HG02885 (cell line): Measurements from ENCODE around the gene C9.
A peak's percentile ranks its signal among the peaks of the same experiment; 100 is the strongest.
"Not testable (repeated sequence)": the region's sequence is repeated elsewhere in the genome, so short reads cannot be mapped to it uniquely, and the experiment has no call there.

Experiments used
- ATAC-seq: cut with Tn5 transposase; IDR thresholded peaks from one replicate; pipeline ENCODE4 v1.9.1; 2021; ENCODE audit warnings: mild to moderate bottlenecking; ENCODE audit not compliant: unreplicated experiment, poor library complexity

The C9 gene

DNA sequence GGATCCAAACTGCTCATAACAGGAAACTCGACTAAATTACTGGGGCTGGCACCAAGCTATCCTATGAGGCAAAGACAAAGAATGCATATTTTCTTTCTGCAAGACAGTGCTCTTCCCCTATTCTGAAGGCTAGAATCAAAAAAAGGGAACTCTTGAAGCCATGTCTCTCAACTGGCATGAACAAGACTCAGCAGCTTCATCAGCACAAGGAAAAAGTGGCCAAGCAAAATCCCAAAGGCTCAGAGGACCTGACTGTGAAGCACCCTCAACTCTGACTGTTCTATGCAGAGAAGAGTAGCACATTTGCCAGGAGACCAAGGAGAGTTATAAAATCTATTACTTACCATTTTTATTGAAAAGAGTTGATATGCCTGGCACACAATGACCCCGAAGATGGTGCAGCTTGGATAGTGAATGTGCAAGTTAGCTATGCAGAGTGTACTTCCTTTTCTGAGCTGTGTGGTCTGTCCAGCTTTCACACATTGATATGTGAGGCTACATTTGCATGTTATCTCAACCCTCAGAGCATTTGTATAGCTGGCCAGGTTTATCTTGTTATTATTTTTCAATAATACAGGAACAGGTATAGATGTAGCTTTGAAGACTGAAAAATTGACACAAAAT lies 94.0 kb downstream of the C9 start:
- ATAC-seq, result peak; percentile 61

DNA sequence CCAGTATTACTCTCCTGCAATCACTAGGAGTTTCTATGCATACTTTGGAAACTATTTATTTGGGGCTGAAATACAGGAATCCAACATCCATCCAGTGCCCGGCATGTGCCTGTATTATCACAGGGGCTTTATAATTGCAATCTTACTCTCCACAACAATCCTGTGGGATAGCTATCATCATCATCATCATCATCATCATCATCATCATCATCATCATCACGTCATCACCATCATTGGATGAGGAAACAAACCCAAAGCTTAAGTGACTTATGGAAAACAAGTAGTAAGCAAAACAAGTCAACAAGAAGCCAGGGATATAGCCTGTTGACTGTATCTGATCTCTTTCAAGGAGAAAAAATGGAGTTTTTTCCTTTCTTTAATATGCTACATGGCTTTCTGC lies 97.1 kb downstream of the C9 start:
- no peak for ATAC-seq

DNA sequence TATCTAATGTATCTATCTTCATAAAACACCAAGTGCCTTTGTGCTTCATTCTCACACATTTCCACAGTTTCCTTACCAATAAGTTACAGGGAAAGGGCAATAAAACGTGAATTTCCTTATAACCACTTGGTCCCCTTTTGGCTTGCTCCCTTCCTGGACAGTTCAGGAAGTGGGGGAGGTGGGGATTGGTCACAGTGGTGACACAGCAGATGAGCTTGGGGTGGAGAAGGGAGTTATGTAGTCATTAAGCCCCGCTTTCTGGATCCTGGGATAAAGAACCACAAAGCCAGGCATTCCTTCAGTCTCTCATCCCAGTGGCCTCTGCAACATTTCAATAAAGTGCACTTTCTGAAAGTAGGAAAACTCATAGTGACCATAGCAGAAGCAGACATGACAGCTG lies 97.9 kb downstream of the C9 start:
- no peak for ATAC-seq

DNA sequence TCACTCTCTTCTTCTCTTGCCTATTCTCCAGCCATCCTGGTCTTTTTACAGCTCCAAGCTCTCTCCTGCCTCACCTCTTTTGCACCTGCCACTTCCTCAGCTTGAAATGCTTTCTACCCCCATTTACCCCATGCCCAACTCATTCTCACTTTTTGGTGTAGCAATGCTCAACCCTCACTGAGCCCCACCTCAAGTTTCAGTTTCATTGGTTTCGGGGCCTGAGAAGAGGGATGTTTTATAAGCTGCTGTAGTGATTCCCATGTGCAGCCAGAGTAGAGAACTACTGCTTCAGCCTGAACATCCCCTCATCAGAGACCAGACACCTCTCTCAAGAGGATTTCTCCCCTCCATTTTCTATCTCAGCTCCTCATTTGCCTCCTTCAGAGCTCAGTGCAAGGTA lies 99.8 kb downstream of the C9 start:
- peak; percentile 84 for ATAC-seq

DNA sequence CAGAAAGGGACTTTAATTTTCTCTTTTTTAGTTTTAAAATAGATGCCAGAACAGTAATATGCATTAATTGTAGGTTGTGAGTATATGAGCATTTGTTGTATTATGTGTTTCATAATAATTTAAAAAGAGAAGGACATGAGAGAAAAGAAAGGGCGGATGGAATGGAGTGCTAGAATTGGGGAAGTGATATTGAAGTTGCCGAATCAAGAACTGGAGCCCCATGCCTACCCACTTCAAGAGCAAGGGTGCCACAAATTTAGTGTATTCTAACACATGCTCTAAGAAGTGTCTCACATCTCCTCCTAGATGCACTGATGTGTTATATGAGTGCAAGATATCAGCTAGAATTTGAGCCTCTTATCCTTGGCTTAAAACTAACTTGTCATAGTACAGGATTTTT lies 101.3 kb downstream of the C9 start:
- ATAC-seq, result no peak

DNA sequence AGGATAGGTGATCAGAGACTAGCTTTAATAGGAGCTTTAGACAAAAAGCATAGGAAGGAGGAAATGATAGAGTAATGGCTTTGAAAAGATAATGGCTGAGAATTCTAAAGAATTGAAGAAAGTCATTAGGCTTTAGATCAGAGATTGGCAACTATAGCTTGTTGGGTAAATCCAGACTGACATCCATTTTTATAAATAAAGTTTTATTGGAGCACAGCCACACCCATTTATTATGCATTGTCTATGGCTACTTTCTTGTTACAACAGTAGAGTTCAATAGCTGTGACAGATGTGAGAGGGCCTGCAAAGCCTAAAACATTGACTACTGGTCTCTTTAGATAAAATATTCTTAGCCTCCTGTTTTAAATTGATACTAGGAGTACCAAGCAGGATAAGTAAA lies 104.2 kb downstream of the C9 start:
- ATAC-seq, result no peak

DNA sequence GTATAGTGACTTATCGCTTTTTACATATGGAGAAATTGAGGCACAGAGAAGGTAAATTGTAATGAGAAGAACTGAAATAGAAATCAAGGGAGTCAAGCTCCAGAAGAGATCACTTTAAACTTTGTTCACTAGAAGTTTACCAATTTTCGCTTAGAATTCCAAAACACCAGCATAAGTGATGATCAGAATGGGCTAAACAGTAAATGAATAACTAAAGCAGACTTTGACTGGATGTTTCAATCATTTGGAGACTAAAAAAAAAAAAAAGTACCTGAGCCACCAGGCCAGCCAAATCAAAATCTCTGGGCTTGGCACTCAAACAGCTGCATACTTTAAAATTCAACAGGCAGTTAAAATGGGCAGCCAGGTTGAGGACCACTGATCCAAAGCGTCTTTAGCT lies 106.7 kb downstream of the C9 start:
- ATAC-seq, result no peak

DNA sequence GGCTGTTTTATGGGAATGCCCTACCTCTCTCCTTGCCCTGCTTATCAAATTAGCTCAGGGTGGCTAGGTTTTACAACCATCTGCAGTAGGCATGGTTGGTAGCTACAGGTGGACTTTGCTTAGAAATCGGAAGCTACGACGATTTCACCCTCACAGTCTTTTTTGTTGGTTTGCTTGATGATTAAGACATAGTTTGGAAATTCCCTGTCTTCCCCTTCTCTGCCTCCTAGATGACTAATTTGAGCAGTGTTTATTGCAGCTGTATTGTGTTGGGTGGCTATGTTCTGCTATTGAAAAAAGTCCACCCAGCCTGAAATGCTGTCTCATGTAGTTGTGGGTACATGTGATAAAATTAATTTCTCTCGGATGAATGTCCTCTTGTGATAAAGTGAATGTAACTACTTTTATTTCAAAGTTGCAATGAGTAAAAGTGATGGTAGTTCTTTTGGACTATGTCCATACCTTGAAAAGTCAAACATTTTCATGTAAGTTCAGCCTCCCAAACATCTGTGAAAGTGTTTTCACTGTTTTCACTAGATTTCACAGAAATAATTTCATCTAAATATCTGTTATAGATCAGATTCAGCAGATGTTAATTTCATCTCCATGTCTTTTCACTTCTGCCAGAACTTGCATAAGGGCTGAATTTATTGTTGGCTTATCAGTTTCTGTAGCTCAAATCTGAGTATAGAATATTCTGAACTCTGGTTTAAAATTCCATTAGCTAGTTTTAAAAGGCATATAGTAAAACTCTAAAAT lies 107.6 kb downstream of the C9 start:
- no peak for ATAC-seq

DNA sequence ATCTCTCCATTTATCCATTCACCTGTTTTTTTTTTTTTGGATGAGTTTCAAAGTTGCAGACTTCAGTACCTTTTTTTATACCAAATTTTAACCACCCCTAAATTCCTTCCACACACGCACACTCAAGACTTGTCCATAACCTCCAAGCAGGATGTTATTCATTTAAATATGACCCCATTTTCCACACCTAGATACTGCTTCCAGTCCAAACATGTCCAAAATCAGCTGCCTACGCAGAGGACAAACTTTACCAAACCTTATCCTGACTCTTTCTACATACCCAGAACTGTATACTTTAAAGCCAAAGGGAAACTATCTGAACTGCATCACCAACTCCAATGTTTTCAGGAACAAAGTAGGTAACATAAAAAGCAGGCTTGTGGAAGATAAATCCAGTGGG lies 108.9 kb downstream of the C9 start:
- ATAC-seq, result no peak

DNA sequence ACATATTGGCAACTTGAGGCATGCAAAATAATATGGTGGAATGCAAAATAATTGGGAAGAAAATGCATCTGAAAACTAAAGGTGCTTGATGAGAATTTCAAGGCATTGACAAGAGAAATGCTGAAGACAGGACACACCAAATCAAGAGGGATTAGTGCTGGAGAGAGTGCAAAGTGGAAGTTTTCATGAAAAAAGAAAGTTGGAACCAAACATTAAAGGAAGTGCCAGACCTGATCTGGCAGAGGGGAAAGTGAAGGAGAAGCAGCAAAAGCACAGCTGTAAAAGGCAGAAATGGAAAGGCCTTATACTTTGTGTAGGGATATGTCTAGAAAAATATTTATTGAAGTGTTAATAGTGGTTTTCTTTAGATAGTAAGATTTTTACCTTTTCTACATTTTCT lies 109.6 kb downstream of the C9 start:
- ATAC-seq, result no peak

DNA sequence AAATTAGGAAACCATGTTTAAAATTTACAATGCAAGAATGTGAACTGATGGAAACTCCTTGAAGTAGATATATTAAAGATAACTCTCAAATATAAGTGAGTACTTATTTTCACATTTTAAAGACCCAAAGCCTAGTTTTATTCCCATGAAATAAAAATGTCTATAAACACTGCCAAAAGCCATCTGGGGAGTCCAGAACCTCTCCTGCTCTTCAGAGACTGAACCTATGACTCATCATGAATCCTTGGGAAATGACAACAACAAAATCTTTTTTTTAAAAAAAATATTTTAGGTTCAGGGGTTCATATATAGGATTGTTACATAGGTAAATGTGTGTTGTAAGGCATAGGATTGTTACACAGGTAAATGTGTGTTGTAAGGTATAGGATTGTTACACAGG lies 111.1 kb downstream of the C9 start:
- no peak for ATAC-seq

DNA sequence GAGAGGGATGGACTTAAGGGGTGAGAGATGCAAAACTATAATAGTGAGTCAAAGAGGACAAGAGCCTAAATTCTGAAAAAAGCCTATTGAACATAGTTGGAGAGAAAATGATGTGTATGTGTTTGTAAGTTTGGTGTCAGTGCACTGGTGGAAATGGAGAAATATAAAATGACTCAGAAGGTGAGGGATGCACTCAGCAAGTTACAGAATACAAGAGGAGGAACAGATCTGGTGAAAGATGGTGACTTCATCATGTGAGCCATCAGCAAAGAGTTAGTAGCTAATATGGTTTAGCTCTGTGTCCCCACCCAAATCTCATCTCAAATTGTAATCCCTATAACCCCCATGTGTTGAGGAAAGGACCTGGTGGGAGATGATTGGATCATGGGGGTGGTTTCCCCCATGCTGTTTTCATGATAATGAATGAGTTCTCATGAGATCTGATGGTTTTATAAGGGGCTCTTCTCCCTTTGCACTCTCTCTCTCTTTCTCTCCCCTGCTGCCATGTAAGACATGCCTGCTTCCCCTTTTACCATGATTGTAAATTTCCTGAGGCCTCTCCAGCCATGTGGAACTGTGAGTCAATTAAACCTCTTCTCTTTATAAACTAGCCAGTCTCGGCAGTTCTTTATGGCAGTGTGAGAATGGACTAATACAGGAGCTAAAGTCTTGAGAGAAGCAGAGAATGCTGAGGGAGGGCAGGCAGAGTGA lies 114.6 kb downstream of the C9 start:
- ATAC-seq, result no peak

DNA sequence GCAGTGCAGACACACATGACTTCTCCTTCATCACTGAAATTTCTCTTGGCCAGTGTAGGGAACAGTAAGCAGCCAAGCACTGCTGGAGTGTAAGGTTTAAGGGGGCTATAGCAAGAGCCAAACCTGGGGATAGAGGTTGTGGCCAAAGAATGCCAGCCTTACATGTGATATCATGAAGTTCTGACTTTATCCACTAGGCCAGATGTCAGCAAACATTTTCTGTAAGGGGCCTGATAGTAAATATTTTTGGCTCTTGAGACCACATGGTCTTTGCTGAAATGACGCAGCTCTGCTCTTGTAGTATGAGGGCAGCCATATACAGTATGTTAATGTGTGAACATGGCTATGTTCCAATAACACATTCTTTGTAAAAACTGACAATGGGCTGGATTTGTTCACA lies 115.2 kb downstream of the C9 start:
- ATAC-seq, result no peak

DNA sequence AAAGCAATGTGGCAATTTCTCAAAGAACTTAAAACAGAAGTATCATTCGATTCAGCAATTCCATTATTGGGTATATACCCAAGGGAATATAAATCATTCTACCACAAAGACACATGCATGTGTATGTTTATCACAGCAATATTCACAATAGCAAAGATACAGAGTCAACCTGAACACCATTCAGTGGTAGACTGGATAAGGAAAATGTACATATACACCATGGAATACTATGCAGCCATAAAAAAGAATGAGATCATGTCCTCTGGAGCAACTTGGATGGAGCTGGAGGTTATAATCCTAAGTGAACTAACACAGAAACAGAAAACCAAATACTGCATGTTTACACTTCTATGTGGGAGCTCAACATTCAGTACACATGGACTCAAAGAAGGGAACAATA lies 123.5 kb downstream of the C9 start:
- no peak for ATAC-seq

DNA sequence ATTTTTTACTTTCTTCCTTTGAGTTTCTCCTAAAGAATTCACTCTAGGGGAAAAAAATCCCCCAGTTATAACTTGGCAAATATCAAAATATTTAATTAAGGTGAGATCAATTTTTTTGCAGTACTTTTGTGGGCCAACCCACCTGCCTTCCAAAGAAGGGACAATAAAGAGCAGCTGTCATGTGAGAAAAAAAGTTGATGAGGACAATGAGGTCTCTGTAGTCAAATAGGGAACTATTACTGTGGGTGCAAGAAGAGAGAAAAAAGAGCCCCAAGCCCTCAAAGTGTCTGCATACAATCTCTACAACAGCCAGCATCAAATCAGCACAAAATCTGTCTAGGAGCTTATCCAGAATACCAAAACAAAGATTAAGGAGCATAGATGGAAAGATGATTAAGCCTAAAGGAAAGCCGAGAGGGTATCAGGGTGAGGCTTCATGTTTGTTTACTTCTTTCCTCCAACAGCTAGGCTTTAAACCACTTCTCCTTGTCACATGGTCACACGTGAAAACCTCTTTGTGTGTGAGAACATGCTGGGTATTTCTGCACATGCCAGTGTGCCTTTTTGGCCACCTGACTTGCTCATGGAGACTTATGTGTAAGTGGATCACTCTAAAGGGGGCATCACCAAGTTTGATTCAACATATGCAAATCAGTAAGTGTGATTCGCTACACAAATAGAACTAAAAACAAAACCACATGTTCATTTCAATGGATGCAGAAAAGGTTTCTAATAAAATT lies 125.8 kb downstream of the C9 start:
- ATAC-seq, result no peak

DNA sequence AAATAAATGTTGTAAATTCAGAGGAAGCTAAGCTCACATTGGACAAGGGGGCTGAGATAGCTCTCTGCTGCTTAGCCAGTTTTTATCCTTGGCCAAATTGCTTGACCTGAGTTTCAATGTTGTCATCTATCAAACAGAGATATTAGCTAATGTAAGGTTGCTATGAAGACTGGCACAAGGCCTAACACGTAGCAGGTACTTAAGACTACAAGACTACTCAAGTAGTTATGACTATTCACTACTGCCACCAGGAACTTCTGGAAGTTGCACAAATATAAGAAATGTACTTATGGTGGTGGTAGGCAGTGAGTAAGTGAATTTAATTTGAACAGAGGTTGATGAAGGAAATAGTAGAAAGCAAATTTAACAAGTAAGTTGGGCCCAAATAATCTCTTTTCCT lies 127.6 kb downstream of the C9 start:
- no peak for ATAC-seq

DNA sequence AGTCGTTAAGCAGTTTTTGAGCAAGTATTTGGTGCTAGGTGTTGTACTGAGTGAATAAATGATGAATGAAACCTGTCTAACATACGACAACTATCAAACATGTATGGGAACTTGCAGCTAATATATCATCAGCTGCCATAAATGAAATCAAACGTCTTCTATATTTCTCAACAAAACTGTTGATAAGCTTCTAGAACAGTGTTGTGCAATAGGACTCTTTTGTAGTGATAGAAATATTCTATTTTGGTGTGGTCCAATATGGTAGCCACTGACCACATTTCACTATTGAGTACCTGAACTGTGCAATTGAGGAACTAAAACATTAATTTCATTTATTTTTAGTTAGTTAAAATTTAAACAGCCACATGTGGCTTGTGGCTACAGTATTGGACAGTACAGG lies 128.6 kb downstream of the C9 start:
- ATAC-seq, result no peak

DNA sequence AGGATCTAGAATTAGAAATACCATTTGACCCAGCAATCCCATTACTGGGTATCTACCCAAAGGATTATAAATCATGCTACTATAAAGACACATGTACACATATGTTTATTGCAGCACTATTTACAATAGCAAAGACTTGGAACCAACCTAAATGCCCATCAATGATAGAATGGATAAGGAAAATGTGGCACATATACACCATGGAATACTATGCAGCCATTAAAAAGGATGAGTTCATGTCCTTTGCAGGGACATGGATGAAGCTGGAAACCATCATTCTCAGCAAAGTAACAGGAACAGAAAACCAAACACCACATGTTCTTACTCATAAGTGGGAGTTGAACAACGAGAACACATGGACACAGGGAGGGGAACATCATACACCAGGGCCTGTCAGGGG lies 129.8 kb downstream of the C9 start:
- ATAC-seq, result not testable (repeated sequence)
